H1 (cell line): ENCODE measurements around the gene CAMSAP1. TPM values are rescaled to one million over a fixed set of nuclear protein-coding genes. Genes with fewer than 3 reads are reported as not detected.
"Not testable (repeated sequence)": the region's sequence is repeated elsewhere in the genome, so short reads cannot be mapped to it uniquely, and the experiment has no call there.

Experiments
- CTCF ChIA-PET: fragments of 300-600 bp; sonication (Branson Sonifier 250); formaldehyde crosslinking; loops from one replicate; lab custom pipeline; 2021; ENCODE audit not compliant: partially characterized antibody; lab: Charles Lee
- POLR2A ChIA-PET: fragments of 300-600 bp; sonication (Branson Sonifier 250); formaldehyde crosslinking; loops from one replicate; lab custom pipeline; 2021; ENCODE audit warnings: inconsistent platforms; ENCODE audit not compliant: partially characterized antibody; lab: Charles Lee
- DNase-seq, 2 experiments: peaks; one replicate each; pipeline versions ENCODE4 v3.0.0 to v3.0.0-alpha.2; 2010 to 2022; ENCODE audit warnings: low spot score in 2 of 2, low read depth in 1 of 2, mixed read lengths in 1 of 2
- FAIRE-seq: peaks from 2 replicates; lab custom pipeline; 2011; peaks lifted over from hg19 to GRCh38; lab: Jason Lieb, UNC
- H2AFZ ChIP-seq: 2 replicates; pipeline ENCODE4 v1.8.1; 2012; ENCODE audit warnings: low read length, inconsistent platforms
- H2AK5ac ChIP-seq: 2 replicates; pipeline ENCODE4 v1.6.1; 2013; ENCODE audit warnings: low read depth, low read length
- H2BK120ac ChIP-seq: replicated peaks from 2 replicates; pipeline ENCODE3; 2013; ENCODE audit warnings: low read depth, low read length, inconsistent platforms
- H2BK12ac ChIP-seq: 2 replicates; pipeline ENCODE4 v1.6.1; 2013; ENCODE audit warnings: low read depth, low read length
- H2BK15ac ChIP-seq: 2 replicates; pipeline ENCODE4 v1.6.1; 2013; ENCODE audit warnings: low read length
- H2BK20ac ChIP-seq: 2 replicates; pipeline ENCODE4 v1.6.1; 2013; ENCODE audit warnings: low read length
- H2BK5ac ChIP-seq: 2 replicates; pipeline ENCODE4 v1.6.1; 2013; ENCODE audit warnings: low read depth, low read length
- H3K14ac ChIP-seq: 2 replicates; pipeline ENCODE4 v1.6.1; 2013; ENCODE audit warnings: inconsistent platforms; ENCODE audit not compliant: insufficient read length
- H3K18ac ChIP-seq: 2 replicates; pipeline ENCODE4 v1.6.1; 2013; ENCODE audit warnings: low read length; ENCODE audit errors: extremely low read depth
- H3K23ac ChIP-seq: 2 replicates; pipeline ENCODE4 v1.6.1; 2013; ENCODE audit warnings: inconsistent platforms; ENCODE audit not compliant: insufficient read length
- H3K23me2 ChIP-seq: 2 replicates; pipeline ENCODE4 v1.6.1; 2013; ENCODE audit warnings: low read depth, low read length
- H3K27ac ChIP-seq: 2 replicates; pipeline ENCODE4 v1.6.1; 2011; ENCODE audit warnings: low read depth, low read length, inconsistent platforms
- H3K27me3 ChIP-seq, 4 experiments: replicated peaks in 1 of 4; 1 replicate in 1 of 4; 2 replicates in 3 of 4; pipeline versions ENCODE4 v1.6.1 to v1.8.1; 2011 to 2013; ENCODE audit warnings: low read length in 3 of 4, mild to moderate bottlenecking in 3 of 4, inconsistent platforms in 2 of 4, mixed read lengths in 2 of 4, moderate library complexity in 1 of 4; ENCODE audit not compliant: control insufficient read depth in 3 of 4, insufficient read depth in 3 of 4; ENCODE audit errors: extremely low read depth in 1 of 4
- H3K36me3 ChIP-seq, 4 experiments: 2 replicates each; pipeline versions ENCODE4 v1.6.1 to v1.8.1; 2011 to 2013; ENCODE audit warnings: mild to moderate bottlenecking in 4 of 4, low read length in 3 of 4, moderate library complexity in 2 of 4, control low read depth in 1 of 4, inconsistent platforms in 1 of 4; ENCODE audit not compliant: insufficient read depth in 4 of 4, control insufficient read depth in 2 of 4
- H3K4ac ChIP-seq: replicated peaks from 2 replicates; pipeline ENCODE3; 2013; ENCODE audit warnings: low read length, low read depth, mixed read lengths, inconsistent platforms; ENCODE audit not compliant: insufficient read length
- H3K4me1 ChIP-seq, 4 experiments: replicated peaks in 1 of 4; 1 replicate in 1 of 4; 2 replicates in 3 of 4; pipeline versions ENCODE4 v1.6.1 to v1.8.1; 2011 to 2013; ENCODE audit warnings: low read length in 3 of 4, inconsistent platforms in 2 of 4, mixed read lengths in 1 of 4; ENCODE audit not compliant: insufficient read depth in 4 of 4, control insufficient read depth in 3 of 4
- H3K4me2 ChIP-seq, 2 experiments: 2 replicates each; pipeline versions ENCODE4 v1.6.1 to v1.8.1; 2011 to 2013; ENCODE audit warnings: low read depth in 2 of 2, low read length in 2 of 2, control low read depth in 1 of 2, inconsistent platforms in 1 of 2, mild to moderate bottlenecking in 1 of 2; ENCODE audit not compliant: insufficient read depth in 1 of 2
- H3K4me3 ChIP-seq, 4 experiments: fragments of 200-600, 300-600 bp in 1 of 4; sonication (generic), shearing (Covaris generic), sonication (Bioruptor Twin) in 1 of 4; 2 replicates each; pipeline versions ENCODE4 v1.5.1 to v1.8.1; 2011 to 2016; ENCODE audit warnings: low read length in 4 of 4, low read depth in 3 of 4, control low read depth in 2 of 4, inconsistent platforms in 2 of 4, mild to moderate bottlenecking in 2 of 4, mixed read lengths in 1 of 4, moderate library complexity in 1 of 4; ENCODE audit not compliant: insufficient read depth in 2 of 4; ENCODE audit errors: extremely low read depth in 1 of 4
- H3K56ac ChIP-seq: replicated peaks from 2 replicates; pipeline ENCODE3; 2013; ENCODE audit warnings: low read depth, mild to moderate bottlenecking, mixed read lengths, low read length, inconsistent platforms; ENCODE audit not compliant: insufficient read length
- H3K79me1 ChIP-seq: 2 replicates; pipeline ENCODE4 v1.6.1; 2013; ENCODE audit warnings: low read depth, low read length, control low read depth
- H3K79me2 ChIP-seq, 2 experiments: 2 replicates each; pipeline versions ENCODE4 v1.6.1 to v1.8.1; 2012 to 2013; ENCODE audit warnings: low read length in 2 of 2, mild to moderate bottlenecking in 2 of 2, inconsistent platforms in 1 of 2; ENCODE audit not compliant: insufficient read depth in 2 of 2, control insufficient read depth in 1 of 2
- H3K9ac ChIP-seq, 4 experiments: replicated peaks in 1 of 4; 1 replicate in 1 of 4; 2 replicates in 3 of 4; pipeline versions ENCODE4 v1.6.1 to v1.8.1; 2011 to 2013; ENCODE audit warnings: low read depth in 3 of 4, low read length in 3 of 4, control low read depth in 2 of 4, mild to moderate bottlenecking in 2 of 4, moderate library complexity in 2 of 4, inconsistent platforms in 1 of 4; ENCODE audit errors: extremely low read depth in 1 of 4
- H3K9me3 ChIP-seq, 2 experiments: 2 replicates each; pipeline versions ENCODE4 v1.6.1 to v1.8.1; 2012 to 2013; ENCODE audit warnings: mild to moderate bottlenecking in 2 of 2, moderate library complexity in 2 of 2, control low read depth in 1 of 2, inconsistent platforms in 1 of 2, low read depth in 1 of 2, low read length in 1 of 2, mixed read lengths in 1 of 2; ENCODE audit not compliant: insufficient read depth in 2 of 2
- H4K20me1 ChIP-seq, 2 experiments: replicated peaks in 1 of 2; 2 replicates each; pipeline versions ENCODE3 to v1.8.1; 2011 to 2013; ENCODE audit warnings: inconsistent platforms in 2 of 2, low read length in 2 of 2, mild to moderate bottlenecking in 1 of 2; ENCODE audit not compliant: insufficient read depth in 2 of 2, control insufficient read depth in 1 of 2
- H4K5ac ChIP-seq: 2 replicates; pipeline ENCODE4 v1.6.1; 2013; ENCODE audit warnings: low read length, low read depth, mixed read lengths, inconsistent platforms; ENCODE audit not compliant: insufficient read length
- H4K8ac ChIP-seq: 2 replicates; pipeline ENCODE4 v1.8.0; 2013; ENCODE audit warnings: mild to moderate bottlenecking, moderate library complexity, low read length, inconsistent platforms; ENCODE audit not compliant: insufficient read depth; ENCODE audit errors: extremely low read depth
- H4K91ac ChIP-seq: replicated peaks from 2 replicates; pipeline ENCODE3; 2013; ENCODE audit warnings: low read length, mixed read lengths, inconsistent platforms; ENCODE audit not compliant: insufficient read length
- WGBS, 2 experiments: shearing (Covaris generic) in 1 of 2; methylation state at CpG; one replicate each; pipeline versions ENCODE4 v1.1.6 to v1.1.7; 2013 to 2015; ENCODE audit warnings: low lambda C conversion rate in 2 of 2, mixed read lengths in 2 of 2, inconsistent platforms in 1 of 2, low coverage in 1 of 2, missing lambda C conversion rate in 1 of 2; ENCODE audit not compliant: insufficient replicate concordance in 2 of 2, insufficient coverage in 1 of 2, insufficient read length in 1 of 2; ENCODE audit errors: extremely low coverage in 1 of 2, missing lambda C conversion rate in 1 of 2; 5-methylcytosine and 5-hydroxymethylcytosine counted together
- polyA plus RNA-seq, 7 experiments: library from polyadenylated mRNA; depleted of rRNA in 3 of 7; stranded (reverse) in 5 of 7; unstranded in 2 of 7; fragments of >200 nt in 5 of 7; fragments of 200-250 nt in 2 of 7; gene quantifications; 1 replicate in 5 of 7; 2 replicates in 1 of 7; 4 replicates in 1 of 7; pipeline versions ENCODE4 v1.2.1 to v1.2.3, GENCODE V29; 2011 to 2013; ENCODE audit warnings: missing spikeins in 2 of 7, mixed read lengths in 2 of 7
- total RNA-seq: library from RNA; stranded (reverse); fragmentation: NEBNext Ultra II Directional; extraction: Animal tissue kit (Norgen Biotek cat#: 25700); gene quantifications from 2 replicates; pipeline ENCODE4 v1.2.1, GENCODE V29; 2021

The CAMSAP1 gene
- total and polyA plus RNA-seq, 2 of the 8 experiments (the other 6 are each of a cell fraction or from before 2014, with no cell fraction given) = 13.4 to 44.0 TPM

DNA sequence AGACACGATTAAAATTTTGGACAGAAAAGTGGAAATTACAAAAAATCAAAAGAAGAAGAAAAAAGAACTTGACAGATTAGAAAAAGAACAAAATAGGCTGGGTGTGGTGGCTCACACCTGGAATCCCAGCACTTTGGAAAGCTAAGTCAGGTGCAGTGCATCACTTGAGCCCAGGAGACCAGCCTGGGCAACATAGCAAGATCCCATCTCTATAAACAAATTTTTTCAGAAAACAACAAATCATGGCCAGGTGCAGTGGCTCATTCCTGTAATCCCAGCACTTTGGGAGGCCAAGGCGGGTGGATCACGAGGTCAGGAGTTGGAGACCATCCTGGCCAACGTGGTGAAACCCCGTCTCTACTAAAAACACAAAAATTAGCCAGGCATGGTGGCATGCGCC is 15.0 kb downstream of the CAMSAP1 start:
- H2BK5ac ChIP-seq, H3K9ac ChIP-seq, H2AFZ ChIP-seq, H3K27me3 ChIP-seq, H3K4ac ChIP-seq, H3K9me3 ChIP-seq, H3K18ac ChIP-seq, H4K91ac ChIP-seq, H3K4me2 ChIP-seq, CTCF ChIA-PET, POLR2A ChIA-PET, H2AK5ac ChIP-seq, H2BK12ac ChIP-seq, H3K27ac ChIP-seq, H4K5ac ChIP-seq, H3K4me3 ChIP-seq, H2BK15ac ChIP-seq, H3K14ac ChIP-seq, H2BK20ac ChIP-seq, H3K23me2 ChIP-seq, FAIRE-seq, H2BK120ac ChIP-seq, H4K8ac ChIP-seq, H3K56ac ChIP-seq, H3K36me3 ChIP-seq, DNase-seq, H3K23ac ChIP-seq: not testable (repeated sequence)
- 99% methylated on average over 6 of the region's 6 CpGs; no CpG with 5 or more reads in 1 of the 2 experiments for WGBS, 2 experiments
- peaks cover 46 to 53% of the 10 kb centered on the region in 2 experiments for H4K20me1 ChIP-seq
- peaks cover 61 to 100% of the 10 kb centered on the region in 2 experiments for H3K79me2 ChIP-seq
- peaks cover 27% of the 10 kb centered on the region for H3K79me1 ChIP-seq
- H3K4me1 ChIP-seq = peaks cover 3 to 44% (median 34%) of the 10 kb centered on the region in 4 experiments
